Peyer's patch (tissue), 4 donors: ENCODE data around the gene FKBP2. TPM values are rescaled to one million over a fixed set of nuclear protein-coding genes. Genes with fewer than 3 reads are reported as not detected.

Source experiments
- DNase-seq, 3 donors: peaks; one replicate each; pipeline ENCODE4 v3.0.0-alpha.2; 2017 to 2019
- H3K27ac ChIP-seq, 4 donors: fragments of 200-600 bp; sonication (generic); one replicate each; pipeline ENCODE4 v1.5.1; 2016 to 2019
- H3K27me3 ChIP-seq, 2 donors: fragments of 200-600 bp; sonication (generic); one replicate each; pipeline ENCODE4 v1.5.1; 2019
- H3K36me3 ChIP-seq, 3 donors: fragments of 200-600 bp; sonication (generic); one replicate each; pipeline ENCODE4 v1.5.1; 2016 to 2019
- H3K4me1 ChIP-seq, 4 donors: fragments of 200-600 bp; sonication (generic); one replicate each; pipeline ENCODE4 v1.5.1; 2016 to 2019
- H3K4me3 ChIP-seq, 4 donors: fragments of 200-600 bp; sonication (generic); 1 replicate in 3 of 4; 2 replicates in 1 of 4; pipeline ENCODE4 v1.5.1; 2016 to 2019; ENCODE audit warnings: mild to moderate bottlenecking in 1 of 4
- H3K9me3 ChIP-seq, 4 donors: fragments of 200-600 bp; sonication (generic); one replicate each; pipeline ENCODE4 v1.5.1; 2016 to 2019; ENCODE audit warnings: mild to moderate bottlenecking in 1 of 4
- CTCF ChIP-seq, 6 experiments: fragments of 450-650 bp in 4 of 6; fragments of 200-600 bp in 2 of 6; sonication (generic) in 1 of 6; IDR thresholded peaks; one replicate each; pipeline ENCODE4 v1.5.1; 2017 to 2019; ENCODE audit warnings: antibody characterized with exemption in 6 of 6, mild to moderate bottlenecking in 3 of 6, moderate library complexity in 1 of 6
- POLR2A ChIP-seq, 2 donors: fragments of 450-650 bp; IDR thresholded peaks; one replicate each; pipeline ENCODE4 v1.5.1; 2017; ENCODE audit warnings: antibody characterized with exemption in 2 of 2, mild to moderate bottlenecking in 2 of 2, moderate library complexity in 2 of 2
- total RNA-seq, 4 donors: library from RNA; depleted of rRNA; stranded (reverse); fragments of >200 nt; gene quantifications; one replicate each; pipeline ENCODE4 v1.1.0, GENCODE V29; 2016

FKBP2 gene
- total RNA-seq, 4 donors from 2014 or later, result 46.2 to 101 (median 94.0) TPM

GRCh38 chr11:64284048-64284961 lies 43.4 kb downstream of the FKBP2 start, which contains the start of gene BAD:
Gene BAD, minus strand, starts transcription at chr11:64284665. Its CDS starts 297 bp downstream, at chr11:64284368.
- no peaks in the 10 kb centered on the region for H3K27me3 ChIP-seq
- peak within 1 kb of the TSS; percentile 71 to 97 (median 80) for H3K4me3 ChIP-seq

GRCh38 chr11:64284962-64285884 lies 44.3 kb downstream of the FKBP2 start, which contains the start of gene GPR137:
Gene GPR137, plus strand, starts transcription at chr11:64285848. Its CDS starts 677 bp downstream, at chr11:64286525.
- peaks cover 0 to 7% (median 0%) of the 10 kb centered on the region in 3 donors for H3K36me3 ChIP-seq
- peak; percentile 85 to 94 (median 94) for DNase-seq
- peak within 1 kb of the TSS; percentile 71 to 97 (median 80) for H3K4me3 ChIP-seq
- H3K27me3 ChIP-seq, result no peaks in the 10 kb centered on the region
- H3K4me1 ChIP-seq, result peaks cover 3 to 25% (median 12%) of the 10 kb centered on the region in 4 donors
- peak in 1 of 6 experiments; percentile 31 for TF ChIP-seq CTCF (IDR thresholded peaks at IDR 0.05)
- peak; percentile 50 to 54 for TF ChIP-seq POLR2A (IDR thresholded peaks at IDR 0.05)
- H3K27ac ChIP-seq, result peak within 1 kb of the TSS; percentile 91 to 97 (median 94)
- no peaks in the 10 kb centered on the region for H3K9me3 ChIP-seq

More at GRCh38 chr11:64284048-64284961, 43.4 kb downstream of the FKBP2 start, which contains the start of gene BAD:
- H3K27ac ChIP-seq, result peak within 1 kb of the TSS; percentile 91 to 97 (median 94)
- H3K36me3 ChIP-seq, result peaks cover 0 to 7% (median 0%) of the 10 kb centered on the region in 3 donors
- H3K9me3 ChIP-seq, result no peaks in the 10 kb centered on the region
- H3K4me1 ChIP-seq, result peaks cover 3 to 25% (median 12%) of the 10 kb centered on the region in 4 donors
- DNase-seq, result peak; percentile 96 to 98 (median 98)
- TF ChIP-seq POLR2A (IDR thresholded peaks at IDR 0.05), result peak in 1 of 2 donors; percentile 84
- TF ChIP-seq CTCF (IDR thresholded peaks at IDR 0.05), result no peak

GRCh38 chr11:64285885-64286800 lies 45.2 kb downstream of the FKBP2 start:
- Histone ChIP-seq H3K36me3 (peaks cover 0 to 7% (median 0%) of the 10 kb centered on the region in 3 donors), H3K27me3 (peaks cover 0 to 7% of the 10 kb centered on the region in 2 donors), H3K4me3 (peak overlapping the region; percentile 71 to 97 (median 80)), H3K27ac (peak overlapping the region; percentile 91 to 97 (median 94)), H3K4me1 (peaks cover 3 to 25% (median 13%) of the 10 kb centered on the region in 4 donors), H3K9me3 (no peaks in the 10 kb centered on the region)
- TF ChIP-seq POLR2A (IDR thresholded peaks at IDR 0.05) (no peak), CTCF (IDR thresholded peaks at IDR 0.05) (no peak)
- peak in 1 of 3 donors; percentile 60 for DNase-seq

DNA sequence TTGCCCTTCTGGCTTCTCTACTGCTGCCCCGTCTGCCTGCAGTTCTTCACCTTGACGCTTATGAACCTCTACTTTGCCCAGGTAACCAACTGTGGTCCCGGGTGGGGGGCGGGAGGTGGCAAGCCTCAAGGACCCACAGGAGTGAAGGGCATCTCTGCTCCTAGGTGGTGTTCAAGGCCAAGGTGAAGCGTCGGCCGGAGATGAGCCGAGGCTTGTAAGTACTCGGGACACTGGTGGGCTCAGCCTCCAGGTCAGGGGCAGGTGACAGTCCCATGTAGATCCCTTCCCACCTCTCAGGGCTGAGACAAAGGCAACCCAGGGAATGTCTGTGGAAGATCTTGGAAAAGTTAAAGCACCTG lies 45.9 kb downstream of the FKBP2 start:
- Histone ChIP-seq H3K27ac (no peak overlapping the region), H3K4me1 (peaks cover 3 to 31% (median 16%) of the 10 kb centered on the region in 4 donors), H3K27me3 (peaks cover 0 to 13% of the 10 kb centered on the region in 2 donors), H3K4me3 (no peak overlapping the region), H3K36me3 (peaks cover 0 to 3% (median 0%) of the 10 kb centered on the region in 3 donors), H3K9me3 (no peaks in the 10 kb centered on the region)
- no peak for DNase-seq
- TF ChIP-seq CTCF (IDR thresholded peaks at IDR 0.05), result no peak
- no peak for TF ChIP-seq POLR2A (IDR thresholded peaks at IDR 0.05)
